Measurements from ENCODE around the gene EYS.

DNA sequence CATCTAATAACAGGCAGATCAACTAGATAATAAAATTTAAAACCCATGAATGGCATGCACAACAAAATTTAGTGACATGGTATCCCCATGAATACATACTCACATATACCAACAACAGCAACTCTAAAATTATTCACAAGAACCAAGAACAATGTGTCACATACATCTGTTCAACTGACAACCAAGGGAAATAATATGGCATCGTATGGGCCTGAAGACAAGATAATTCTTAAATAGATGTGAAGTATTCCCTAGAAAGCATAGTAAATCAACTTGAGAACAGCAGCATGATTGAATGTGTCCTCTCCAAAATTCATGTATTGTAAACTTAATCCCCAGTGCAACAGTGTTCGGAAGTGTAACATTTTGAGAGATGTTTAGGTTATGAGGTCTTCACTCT, 635.5 kb downstream of the EYS start:
- TF ChIP-seq EZH2 (IDR thresholded peaks at IDR 0.05; ENCODE audit: insufficient read depth, poor library complexity, severe bottlenecking) (no peak), EZH2phosphoT487 (IDR thresholded peaks at IDR 0.05; ENCODE audit: insufficient read depth, low read depth) (no peak)

Data from GM23248 (cell line).